COLO668 (cell line): ENCODE results near the gene KDM4B.

ENCODE experiments used
- DNase-seq: peaks from one replicate; lab custom pipeline; 2025; ENCODE audit not compliant: unreplicated experiment; lab: John Stamatoyannopoulos, UW

KDM4B gene

DNA sequence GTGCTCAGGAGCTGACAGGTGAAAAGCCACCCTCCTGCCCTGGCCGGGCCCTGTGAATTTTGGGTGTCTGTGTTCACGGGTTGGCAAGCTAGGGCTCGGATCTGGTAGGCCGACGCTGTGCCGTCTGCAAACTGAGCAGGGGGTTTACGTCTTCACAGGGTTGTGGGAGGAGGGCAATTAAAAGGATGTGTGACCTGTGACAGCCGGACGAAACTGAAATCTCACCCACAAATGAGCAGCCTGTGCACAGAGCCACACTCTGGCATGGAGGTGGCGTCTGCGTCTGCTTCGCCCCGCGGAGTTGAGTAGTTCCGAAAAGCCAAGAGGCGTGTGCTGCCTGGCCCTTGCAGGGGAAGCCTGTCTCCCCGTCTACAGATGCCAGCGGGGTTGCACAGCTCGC lies 117.3 kb downstream of the KDM4B start:
- DNase-seq, result no peak

DNA sequence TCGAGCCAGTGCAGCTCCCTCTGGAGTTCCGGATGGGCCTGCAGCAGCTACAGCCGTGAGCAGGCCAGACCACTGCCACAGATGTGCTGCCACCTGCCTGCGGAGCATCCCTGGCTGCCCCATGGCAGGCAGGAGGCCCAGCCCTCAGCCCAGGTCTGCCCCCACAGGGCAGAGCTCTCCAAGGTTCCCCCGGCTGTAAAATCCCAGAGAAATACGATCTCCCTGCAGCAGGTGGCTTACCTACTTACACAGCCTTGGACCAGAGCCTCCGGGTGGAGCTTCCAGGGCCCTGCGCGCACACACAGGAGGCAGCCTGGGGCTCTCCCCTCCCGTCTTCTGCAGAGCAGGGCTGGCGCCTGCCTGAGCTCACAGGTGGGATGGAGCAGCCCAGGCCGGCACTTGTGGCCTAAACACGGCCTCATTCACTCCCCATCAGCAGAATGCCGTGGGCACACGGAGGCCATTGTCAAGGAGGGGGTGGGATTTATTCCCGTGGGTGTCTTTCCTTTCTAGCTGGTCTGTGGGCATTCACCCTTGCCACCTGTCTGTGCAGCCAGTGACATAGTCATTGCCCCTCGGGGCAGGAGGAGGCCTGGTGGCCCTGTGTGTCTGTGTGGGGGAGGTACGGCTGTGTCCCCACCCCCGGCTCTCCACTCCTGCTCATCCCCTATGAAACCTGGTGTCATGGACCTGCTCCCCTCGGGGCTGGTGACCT lies 118.0 kb downstream of the KDM4B start:
- DNase-seq, result peak; percentile 85

DNA sequence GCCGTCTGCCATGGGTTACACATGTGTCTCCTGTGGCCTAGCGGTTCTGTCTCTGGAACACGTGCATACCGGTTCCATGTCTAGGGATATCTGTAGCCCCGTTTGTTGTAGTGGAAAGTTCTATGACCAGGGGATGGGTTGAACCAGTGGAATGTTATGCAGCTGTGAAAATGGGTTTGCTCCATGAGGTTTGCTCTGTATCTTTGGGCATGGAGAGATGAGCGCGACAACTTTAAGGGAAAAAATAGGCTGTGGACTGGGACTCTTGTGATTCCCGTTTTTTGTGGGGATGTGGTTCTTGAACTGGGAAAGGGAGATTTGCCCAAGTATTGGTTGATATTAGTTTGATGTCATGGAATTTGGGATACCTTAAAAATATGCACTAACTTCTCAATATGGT lies 120.4 kb downstream of the KDM4B start:
- DNase-seq, result no peak

DNA sequence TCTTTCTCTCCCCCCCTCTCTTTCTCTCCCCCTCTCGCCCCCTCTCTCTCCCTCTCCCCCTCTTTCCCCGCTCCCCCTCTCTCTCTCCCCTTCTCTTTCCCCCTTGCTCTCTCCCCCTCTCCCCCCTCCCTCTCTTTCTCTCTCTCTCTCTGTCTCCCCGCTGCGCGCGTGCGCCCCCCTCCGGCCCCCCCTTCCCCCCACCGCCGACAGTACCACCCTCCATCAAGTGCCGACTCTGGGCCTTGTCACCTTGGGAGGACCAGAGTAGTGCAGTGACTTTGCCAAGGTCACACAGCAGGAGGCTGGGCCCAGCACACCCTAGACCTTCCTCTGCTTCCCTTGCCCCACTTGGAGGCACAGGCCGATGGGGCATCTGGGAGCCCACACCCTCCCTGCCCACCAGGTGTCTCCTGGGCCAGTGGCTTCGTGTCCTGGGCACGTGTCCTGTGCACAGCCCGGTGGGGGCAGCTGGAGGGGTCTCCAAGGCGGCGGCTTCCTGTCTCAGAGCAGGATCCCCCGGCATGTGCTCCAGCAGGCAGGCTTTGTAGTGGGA lies 121.6 kb downstream of the KDM4B start:
- DNase-seq, result no peak

DNA sequence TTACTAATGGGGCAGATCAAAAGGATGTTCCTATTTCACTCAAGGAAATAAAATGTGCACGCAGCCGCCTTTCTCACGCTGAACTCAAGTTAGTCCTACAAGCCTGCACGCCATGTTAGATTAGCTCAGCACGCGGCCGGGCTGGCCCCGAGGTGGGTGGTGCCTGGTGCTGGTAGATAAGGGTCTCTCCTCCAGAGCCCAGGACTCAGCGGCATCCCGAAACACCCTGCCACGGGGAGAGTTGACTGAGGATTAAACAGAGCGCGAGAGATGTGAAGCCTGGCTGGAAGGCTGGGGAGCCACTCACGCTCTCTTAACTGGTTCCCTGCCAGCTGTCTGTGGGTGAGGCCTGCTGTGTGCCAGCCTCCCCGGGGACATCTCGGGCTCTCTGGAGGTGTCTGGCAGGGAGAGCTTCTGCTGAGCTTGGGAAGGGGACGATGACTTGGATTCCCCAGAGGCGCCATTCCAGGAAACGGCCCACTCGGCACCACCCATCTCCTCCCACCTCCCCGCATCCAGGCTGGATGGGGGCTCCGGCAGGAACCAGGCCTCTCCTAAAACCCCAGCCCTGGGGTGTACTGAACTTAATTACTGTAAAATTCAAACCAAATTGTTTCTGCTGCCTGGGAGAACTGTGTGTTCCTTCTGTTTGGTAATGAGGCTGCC lies 122.2 kb downstream of the KDM4B start:
- no peak for DNase-seq

GRCh38 chr19:5091684-5092480 lies 123.0 kb downstream of the KDM4B start:
- no peak for DNase-seq

- DNase-seq, result no peak
These were observed 123.5 kb downstream of the KDM4B start for GRCh38 chr19:5092481-5092843.

- no peak for DNase-seq
These were observed 124.5 kb downstream of the KDM4B start for GRCh38 chr19:5093297-5093928.

- no peak for DNase-seq
These were observed 125.2 kb downstream of the KDM4B start for GRCh38 chr19:5093948-5094718.

DNA sequence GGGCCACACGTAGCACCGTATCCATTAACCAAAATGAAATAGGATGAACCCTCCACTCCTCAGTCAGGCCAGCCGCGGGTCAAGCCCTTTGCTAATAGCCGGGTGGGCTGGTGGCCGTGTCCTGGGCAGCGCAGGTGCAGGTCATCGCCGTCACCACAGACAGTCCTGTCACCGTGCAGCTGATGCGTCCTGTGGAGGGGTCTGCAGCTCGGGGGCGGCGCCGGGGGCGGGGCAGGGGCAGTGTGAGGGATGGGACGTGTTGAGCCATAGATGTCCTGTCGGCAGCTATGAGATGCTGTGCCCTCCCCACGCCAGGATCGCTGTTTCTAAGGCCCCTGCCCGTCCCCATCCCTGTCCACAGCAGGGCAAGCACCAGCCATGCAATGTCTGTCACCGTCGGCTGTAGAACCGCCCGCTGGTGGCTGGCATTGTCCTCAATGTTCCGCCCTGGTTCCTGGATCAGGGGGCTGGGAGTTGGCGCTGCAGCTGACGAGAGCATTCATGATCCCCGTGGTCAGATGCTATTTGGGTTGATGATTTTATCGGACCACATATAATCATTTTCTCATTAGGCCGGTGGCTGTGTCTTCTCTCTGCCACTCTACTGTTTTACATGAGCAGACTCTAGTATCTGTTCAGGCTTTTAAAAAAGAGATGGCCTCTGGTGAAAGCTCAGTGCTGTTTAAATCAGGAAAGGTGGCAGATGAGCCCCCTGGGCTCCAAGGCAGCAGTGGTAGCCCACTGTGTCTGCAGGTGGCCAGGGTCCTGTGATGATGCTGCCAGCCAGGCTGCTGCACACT lies 126.1 kb downstream of the KDM4B start:
- no peak for DNase-seq

- no peak for DNase-seq
These were observed 126.6 kb downstream of the KDM4B start for GRCh38 chr19:5095568-5095850.

DNA sequence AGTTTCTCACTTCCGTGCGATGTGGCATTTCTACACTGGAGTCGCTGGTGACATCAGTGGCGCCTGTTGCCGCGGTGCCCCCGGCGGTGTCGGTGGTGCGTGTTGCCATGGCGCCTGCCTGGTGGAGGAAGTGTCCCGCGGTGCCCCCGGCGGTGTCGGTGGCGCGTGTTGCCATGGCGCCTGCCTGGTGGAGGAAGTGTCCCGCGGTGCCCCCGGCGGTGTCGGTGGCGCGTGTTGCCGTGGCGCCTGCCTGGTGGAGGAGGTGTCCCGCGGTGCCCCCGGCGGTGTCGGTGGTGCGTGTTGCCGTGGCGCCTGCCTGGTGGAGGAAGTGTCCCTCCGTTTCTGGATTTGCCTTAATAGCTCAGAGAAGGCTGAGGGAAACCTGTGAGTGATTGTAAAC lies 127.6 kb downstream of the KDM4B start:
- no peak for DNase-seq

GRCh38 chr19:5097331-5097930 lies 128.5 kb downstream of the KDM4B start:
- DNase-seq, result no peak

DNA sequence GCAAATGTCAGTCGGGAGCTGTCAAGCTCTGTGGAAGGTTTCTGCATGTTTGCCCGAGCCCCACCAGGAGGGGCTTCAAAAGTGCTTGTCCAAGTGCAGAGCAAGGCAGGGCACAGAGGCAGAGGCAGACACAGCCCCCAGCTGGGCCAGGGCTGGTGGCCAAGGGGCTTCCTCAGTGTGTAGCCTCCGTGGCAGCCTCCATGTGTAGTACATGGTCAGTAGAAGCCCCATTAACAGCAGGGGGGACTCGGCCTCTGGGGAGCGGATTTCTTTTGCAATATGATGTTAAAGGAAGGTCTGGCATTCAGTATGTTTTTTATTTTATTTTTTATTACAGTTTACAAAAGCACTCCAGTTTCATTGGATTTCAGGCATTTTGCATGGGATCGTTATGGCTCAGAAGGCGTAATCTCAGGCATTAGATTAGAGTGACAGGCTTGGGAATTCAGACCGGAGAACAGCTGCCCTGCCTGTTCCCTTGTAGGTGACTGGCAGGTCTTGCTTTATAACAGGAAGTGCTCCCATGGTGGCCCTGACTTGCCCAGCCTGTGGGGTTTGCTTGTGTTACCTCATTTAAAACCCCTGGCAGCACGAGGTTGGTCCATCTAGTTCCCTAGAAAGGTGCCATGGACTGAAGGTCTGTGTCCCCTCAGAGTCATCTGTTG lies 129.2 kb downstream of the KDM4B start:
- no peak for DNase-seq

GRCh38 chr19:5098646-5099045 lies 129.7 kb downstream of the KDM4B start:
- DNase-seq, result no peak

DNA sequence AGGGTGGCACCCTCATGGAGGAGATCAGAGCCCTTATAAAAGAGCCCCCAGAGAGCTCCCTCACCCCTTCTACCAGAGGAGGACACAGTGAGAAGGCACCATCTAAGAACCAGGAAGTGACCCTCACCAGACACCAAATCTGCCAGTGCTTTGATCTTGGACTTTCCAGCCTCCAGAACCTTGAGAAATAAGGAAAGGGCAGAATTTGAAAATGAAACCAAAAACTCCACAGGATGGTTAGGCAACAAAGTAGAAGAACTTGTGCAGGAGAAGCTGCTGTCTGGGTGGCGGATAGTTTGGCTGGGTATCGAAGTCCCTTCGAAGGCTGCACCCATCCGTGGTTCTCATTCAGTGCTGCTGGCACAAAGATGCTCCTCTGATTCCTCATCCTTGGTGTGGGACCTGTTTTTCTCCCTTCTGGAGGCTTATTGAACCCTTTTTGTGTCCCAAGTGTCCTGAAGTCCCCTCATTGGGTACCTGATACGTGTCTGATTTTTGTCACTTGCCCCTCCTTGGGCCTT lies 130.8 kb downstream of the KDM4B start:
- DNase-seq, result no peak

- DNase-seq, result no peak
These were observed 133.0 kb downstream of the KDM4B start for GRCh38 chr19:5101871-5102270.

DNA sequence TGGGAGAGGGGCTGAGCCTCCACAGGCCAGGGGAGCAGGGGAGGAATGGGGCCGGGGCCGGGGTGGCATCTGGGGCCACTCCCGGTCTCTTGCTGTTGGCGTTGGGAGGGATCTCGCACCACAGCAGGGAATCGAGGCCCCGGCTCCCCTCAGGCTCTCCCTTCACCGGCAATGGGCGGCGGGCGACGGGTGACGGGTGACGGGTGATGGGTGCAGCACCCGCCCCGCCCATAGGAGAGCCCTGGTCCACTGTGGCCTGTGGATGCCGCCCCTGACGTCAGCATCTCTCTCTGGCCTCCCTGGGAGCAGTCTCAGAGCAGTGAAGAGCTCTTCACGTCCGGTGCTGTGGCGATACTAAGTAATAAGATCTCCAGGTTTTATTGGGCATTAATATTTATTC lies 133.6 kb downstream of the KDM4B start:
- DNase-seq, result no peak
